ENCODE results near the gene G6PC1. TPM values are rescaled to one million over a fixed set of nuclear protein-coding genes. Genes with fewer than 3 reads are reported as not detected.
"Not testable (repeated sequence)": the region's sequence is repeated elsewhere in the genome, so short reads cannot be mapped to it uniquely, and the experiment has no call there.

G6PC1 gene
- total RNA-seq, 1 donor from 2014 or later: not detected

GRCh38 chr17:42873932-42874695, 26.5 kb upstream of the G6PC1 start:
- not testable (repeated sequence) for DNase-seq

- DNase-seq: no peak
These were observed 23.6 kb upstream of the G6PC1 start for GRCh38 chr17:42877037-42877436.

- DNase-seq: no peak
These were observed 22.3 kb upstream of the G6PC1 start for GRCh38 chr17:42878123-42878880.

GRCh38 chr17:42878924-42879595, 21.5 kb upstream of the G6PC1 start:
- no peak for DNase-seq

GRCh38 chr17:42879596-42879985, 21.0 kb upstream of the G6PC1 start:
- DNase-seq: no peak

- no peak for DNase-seq
These were observed 19.8 kb upstream of the G6PC1 start for GRCh38 chr17:42880776-42881310.

- DNase-seq: not testable (repeated sequence)
These were observed 18.9 kb upstream of the G6PC1 start for GRCh38 chr17:42881706-42882105.

GRCh38 chr17:42882166-42882565, 18.4 kb upstream of the G6PC1 start:
- no peak for DNase-seq

- no peak for DNase-seq
These were observed 16.6 kb upstream of the G6PC1 start for GRCh38 chr17:42883802-42884558.

- DNase-seq: not testable (repeated sequence)
These were observed 14.8 kb upstream of the G6PC1 start for GRCh38 chr17:42885806-42886205.

GRCh38 chr17:42886283-42887176, 14.1 kb upstream of the G6PC1 start:
- DNase-seq: no peak

- DNase-seq: no peak
These were observed 10.8 kb upstream of the G6PC1 start for GRCh38 chr17:42889809-42890208.

- DNase-seq: no peak
These were observed 9.0 kb upstream of the G6PC1 start for GRCh38 chr17:42891539-42892152.

GRCh38 chr17:42893359-42893758, 7.2 kb upstream of the G6PC1 start:
- DNase-seq: no peak

GRCh38 chr17:42894283-42895184, 6.1 kb upstream of the G6PC1 start:
- no peak for DNase-seq

GRCh38 chr17:42895185-42895555, 5.4 kb upstream of the G6PC1 start:
- peak; percentile 16 for DNase-seq

GRCh38 chr17:42898147-42898811, 2.3 kb upstream of the G6PC1 start:
- no peak for DNase-seq

- DNase-seq: not testable (repeated sequence)
These were observed 618 bp upstream of the G6PC1 start for GRCh38 chr17:42899981-42900380.
